IPS-11a (cell line): ENCODE data around the gene DCDC2C.

Experiments
- H3K4me3 ChIP-seq: one replicate; pipeline ENCODE4 v1.5.1; 2013; ENCODE audit warnings: low read depth, low read length, control low read depth

Gene DCDC2C

GRCh38 chr2:3876221-3876620 is 172.8 kb downstream of the DCDC2C start:
- no peak overlapping the region for H3K4me3 ChIP-seq

GRCh38 chr2:3876685-3877084 is 173.3 kb downstream of the DCDC2C start:
- no peak overlapping the region for H3K4me3 ChIP-seq

GRCh38 chr2:3885629-3886628 is 182.6 kb downstream of the DCDC2C start:
- H3K4me3 ChIP-seq = no peak overlapping the region

- H3K4me3 ChIP-seq = no peak overlapping the region
Observed at GRCh38 chr2:3895021-3895420, 191.6 kb downstream of the DCDC2C start.
